ENCODE results near the gene POU4F1. TPM values are rescaled to one million over a fixed set of nuclear protein-coding genes. Genes with fewer than 3 reads are reported as not detected.
"Not testable (repeated sequence)": the region's sequence is repeated elsewhere in the genome, so short reads cannot be mapped to it uniquely, and the experiment has no call there.

The POU4F1 gene
- total RNA-seq (2014; rRNA removed; shearing (Covaris generic)), result 1.4 and 1.9 TPM in 2 replicates

DNA sequence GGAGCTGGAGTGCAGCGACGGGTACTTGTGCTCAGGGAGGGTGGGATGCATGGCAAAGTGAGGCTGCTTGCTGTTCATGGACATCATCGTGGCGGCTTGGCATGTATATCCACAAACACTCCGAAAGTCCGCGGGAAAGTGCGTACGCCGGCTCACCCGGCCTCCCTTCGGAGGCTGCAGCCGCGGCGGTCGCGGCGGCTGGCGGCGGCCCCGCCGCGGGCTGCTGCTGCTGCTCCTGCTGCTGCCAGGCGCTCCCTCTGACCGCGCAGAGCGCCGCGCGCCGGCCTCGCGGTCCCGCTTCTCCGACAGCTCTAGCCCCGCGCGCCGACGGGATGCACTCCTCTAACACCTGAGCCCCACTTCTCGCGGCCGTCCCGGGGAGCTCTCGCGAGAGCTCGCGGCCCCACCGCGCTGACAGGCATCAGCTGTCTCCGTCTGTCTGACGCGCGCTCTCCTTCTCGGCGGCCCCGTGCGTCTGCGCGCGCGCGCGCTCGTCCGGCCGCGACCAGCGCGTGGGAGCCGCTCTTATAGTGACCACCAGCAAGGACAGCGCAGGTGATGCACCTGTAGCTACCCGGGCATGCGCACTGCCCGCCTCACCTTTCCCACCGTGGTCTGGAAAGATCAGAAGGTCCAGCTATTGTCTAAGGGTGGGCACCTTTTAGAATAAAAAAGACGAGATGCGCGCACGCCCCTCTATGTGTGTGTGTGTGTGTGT lies at the start of gene POU4F1:
Gene POU4F1, minus strand, starts transcription at position 313 of the 718 bp plus-strand sequence. Its CDS starts 226 bp downstream, at position 87.
- DNase-seq (ENCODE audit: low read depth), result peak; percentile 90

DNA sequence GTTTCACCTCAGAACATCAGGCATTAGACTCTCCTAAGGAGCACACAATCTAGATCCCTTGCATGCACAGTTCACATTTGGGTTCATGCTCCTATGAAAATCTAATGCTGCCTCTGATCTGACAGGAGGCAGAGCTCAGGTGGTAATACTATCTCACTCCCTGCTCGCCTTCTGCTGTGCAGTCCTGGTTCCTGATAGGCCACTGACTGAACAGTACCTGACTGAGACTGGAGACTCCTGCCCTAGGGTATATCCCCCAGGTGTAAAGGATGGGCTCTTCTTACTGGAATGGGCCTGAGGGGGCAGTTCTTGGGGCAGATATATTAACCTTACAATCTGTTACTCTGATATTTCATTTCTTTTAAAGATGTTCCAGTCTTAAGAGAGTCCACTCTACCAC lies 49.3 kb upstream of the POU4F1 start:
- no peak for DNase-seq (ENCODE audit: low read depth)

DNA sequence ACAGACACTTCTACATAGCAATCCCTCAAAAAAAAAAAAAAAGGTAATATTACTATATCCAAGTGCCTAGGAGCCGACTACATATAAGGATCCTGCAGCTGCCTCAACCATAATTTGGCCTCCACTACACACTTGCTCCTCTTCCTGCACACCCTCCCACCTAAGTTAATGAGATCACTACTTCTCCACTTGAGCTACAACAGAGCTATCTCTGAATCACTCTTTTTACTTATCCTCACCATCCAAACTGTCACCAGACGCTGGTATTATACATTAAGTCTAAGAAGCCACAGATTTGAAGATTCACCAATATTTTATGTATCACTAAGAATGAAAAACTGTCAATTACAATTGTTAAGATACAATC lies 47.3 kb upstream of the POU4F1 start:
- no peak for DNase-seq (ENCODE audit: low read depth)

DNA sequence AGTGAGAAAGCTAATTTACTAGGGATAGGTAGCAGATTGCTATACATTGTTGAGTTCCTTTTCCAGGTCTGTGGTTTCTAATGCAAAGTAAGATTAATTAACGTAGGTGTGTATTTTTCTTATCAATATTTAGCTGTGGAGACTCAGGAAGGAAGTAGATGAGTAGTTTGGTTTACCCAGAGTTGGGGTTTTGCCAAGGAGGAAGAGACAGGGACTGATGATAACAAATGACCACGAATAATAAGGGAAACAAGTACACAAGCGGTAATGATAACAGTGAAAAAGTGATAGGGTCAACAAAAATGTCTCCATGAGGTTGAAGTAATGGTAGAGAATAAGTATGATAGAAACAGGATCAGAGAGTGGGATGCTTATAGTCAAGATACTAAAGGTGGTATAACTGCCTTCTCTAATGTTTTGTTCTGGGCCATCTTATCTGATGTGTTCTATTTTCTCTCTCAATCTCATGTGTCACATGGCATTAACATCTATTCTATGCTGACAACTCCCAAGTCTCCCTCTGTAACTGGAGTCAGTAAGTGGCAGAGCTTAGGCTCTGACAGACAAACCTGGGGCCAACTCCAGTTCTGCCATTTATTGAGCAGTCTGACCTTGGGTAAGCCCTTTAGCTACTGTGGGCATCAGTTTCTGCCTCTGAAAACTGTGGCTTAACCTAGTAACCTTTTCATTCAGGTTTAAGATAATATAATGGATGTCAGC lies 46.8 kb upstream of the POU4F1 start:
- DNase-seq (ENCODE audit: low read depth), result no peak

DNA sequence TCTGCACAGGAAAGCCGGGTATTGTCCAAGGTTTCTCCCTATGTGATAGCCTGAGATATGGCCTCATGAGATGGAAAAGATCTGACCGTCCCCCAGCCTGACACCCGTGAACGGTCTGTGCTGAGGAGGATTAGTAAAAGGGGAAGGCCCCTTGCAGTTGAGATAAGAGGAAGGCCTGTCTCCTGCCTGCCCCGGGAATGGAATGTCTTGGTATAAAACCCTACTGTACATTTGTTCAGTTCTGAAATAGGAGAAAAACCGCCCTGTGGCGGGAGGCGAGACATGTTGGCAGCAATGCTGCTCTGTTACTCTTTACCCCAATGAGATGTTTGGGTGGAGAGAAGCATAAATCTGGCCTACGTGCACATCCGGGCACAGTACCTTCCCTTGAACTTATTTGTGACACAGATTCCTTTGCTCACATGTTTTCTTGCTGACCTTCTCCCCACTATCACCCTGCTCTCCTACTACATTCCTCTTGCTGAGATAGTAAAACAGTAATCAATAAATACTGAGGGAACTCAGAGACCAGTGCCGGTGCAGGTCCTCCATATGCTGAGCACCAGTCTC lies 43.8 kb upstream of the POU4F1 start:
- not testable (repeated sequence) for DNase-seq (ENCODE audit: low read depth)

- no peak for DNase-seq (ENCODE audit: low read depth)
Measured at GRCh38 chr13:78638216-78638615, 34.9 kb upstream of the POU4F1 start.

DNA sequence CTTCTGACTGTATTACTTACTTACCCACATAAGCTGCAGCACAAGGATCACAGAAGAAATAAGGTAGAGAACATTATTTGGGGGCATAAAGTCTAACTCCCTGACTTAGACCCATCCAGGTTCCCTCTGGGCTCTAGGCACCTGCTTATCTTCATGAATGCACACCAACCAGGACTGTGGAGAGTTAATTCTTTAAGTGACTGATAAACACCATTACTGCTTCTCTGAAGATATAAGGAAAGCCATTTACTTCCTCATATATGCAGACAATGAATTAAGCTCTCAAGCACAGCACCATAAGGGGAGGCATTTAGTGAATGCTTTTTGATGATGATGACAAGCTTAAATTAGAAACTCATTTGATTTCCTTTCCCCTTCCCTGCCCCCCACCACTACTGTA lies 33.1 kb upstream of the POU4F1 start:
- no peak for DNase-seq (ENCODE audit: low read depth)

GRCh38 chr13:78632996-78633395 lies 29.6 kb upstream of the POU4F1 start:
- no peak for DNase-seq (ENCODE audit: low read depth)

- DNase-seq (ENCODE audit: low read depth), result no peak
Measured at GRCh38 chr13:78631077-78631476, 27.7 kb upstream of the POU4F1 start.

DNA sequence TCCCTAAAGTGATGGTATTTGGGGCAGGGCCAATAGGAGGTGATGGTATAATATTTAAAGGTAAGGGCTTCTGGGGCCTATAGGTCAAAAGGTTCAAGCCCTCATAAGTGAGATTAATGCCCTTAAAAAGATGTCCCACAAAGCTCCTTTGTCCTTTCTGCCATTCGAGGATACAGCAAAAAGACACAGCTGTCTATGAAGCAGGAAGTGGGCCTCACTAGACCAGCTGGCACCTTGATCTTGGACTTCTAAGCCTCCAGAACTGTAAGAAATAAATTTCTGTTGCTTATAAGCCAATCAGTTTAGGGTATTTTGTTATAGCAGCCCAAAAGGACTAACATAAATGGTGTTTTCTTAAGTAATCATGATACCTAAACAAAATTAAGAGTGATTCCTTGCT lies 27.2 kb upstream of the POU4F1 start:
- no peak for DNase-seq (ENCODE audit: low read depth)

- no peak for DNase-seq (ENCODE audit: low read depth)
Measured at GRCh38 chr13:78625384-78625783, 22.0 kb upstream of the POU4F1 start.

- DNase-seq (ENCODE audit: low read depth), result no peak
Measured at GRCh38 chr13:78623132-78623531, 19.8 kb upstream of the POU4F1 start.

DNA sequence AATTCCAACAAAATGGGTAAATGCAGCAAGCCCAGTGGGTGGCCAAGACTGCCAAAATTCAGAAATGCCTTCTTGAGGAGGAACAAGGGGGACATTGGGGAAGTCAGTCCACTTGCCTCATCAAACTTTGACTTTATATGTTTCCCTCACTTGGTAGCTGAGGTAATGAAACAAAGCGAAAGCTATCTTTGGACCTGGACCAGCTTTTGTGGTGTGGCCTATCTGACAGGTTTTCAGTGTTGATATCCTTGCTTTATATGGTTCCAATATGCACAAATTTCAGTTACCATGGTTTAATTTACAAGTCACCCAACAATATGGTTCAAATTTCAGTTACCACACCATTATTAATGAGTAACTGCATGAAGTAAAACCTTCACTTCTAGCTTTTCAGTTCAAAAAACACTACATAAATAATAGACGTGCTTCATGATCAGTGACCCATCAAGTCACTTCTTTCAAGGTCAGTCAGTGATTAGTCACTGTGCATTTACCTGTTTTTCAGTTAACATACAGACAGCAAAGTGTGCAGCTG lies 17.7 kb upstream of the POU4F1 start:
- DNase-seq (ENCODE audit: low read depth), result no peak

GRCh38 chr13:78618411-78618810 lies 15.1 kb upstream of the POU4F1 start:
- DNase-seq (ENCODE audit: low read depth), result no peak

- DNase-seq (ENCODE audit: low read depth), result no peak
Measured at GRCh38 chr13:78611040-78611439, 7.7 kb upstream of the POU4F1 start.

DNA sequence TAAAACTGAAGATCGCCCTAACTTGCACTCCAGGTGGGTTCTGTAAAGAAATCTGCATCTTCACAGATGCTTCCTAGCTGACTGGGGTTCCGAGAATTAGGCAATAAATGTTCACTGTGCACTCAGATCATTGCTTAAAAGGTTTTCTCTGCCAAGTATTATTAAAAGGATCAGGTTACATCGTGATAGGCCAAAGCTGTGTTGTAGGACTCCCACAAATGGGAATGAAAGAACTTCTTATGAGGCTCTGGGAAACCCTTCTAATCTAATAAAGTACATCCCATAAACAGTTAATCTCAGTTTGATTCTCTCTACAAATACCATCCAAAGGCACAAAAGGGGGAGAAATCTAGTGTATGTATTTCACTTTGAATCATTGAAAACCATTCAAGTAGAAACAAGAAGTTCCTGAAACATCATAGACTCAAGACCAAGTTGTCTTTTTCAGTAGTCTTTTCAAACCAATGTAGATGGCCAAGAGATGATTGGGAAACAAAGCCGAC lies 7.1 kb upstream of the POU4F1 start:
- DNase-seq (ENCODE audit: low read depth), result no peak

GRCh38 chr13:78609464-78610205 lies 6.3 kb upstream of the POU4F1 start:
- no peak for DNase-seq (ENCODE audit: low read depth)

- DNase-seq (ENCODE audit: low read depth), result no peak
Measured at GRCh38 chr13:78608688-78609463, 5.5 kb upstream of the POU4F1 start.

DNA sequence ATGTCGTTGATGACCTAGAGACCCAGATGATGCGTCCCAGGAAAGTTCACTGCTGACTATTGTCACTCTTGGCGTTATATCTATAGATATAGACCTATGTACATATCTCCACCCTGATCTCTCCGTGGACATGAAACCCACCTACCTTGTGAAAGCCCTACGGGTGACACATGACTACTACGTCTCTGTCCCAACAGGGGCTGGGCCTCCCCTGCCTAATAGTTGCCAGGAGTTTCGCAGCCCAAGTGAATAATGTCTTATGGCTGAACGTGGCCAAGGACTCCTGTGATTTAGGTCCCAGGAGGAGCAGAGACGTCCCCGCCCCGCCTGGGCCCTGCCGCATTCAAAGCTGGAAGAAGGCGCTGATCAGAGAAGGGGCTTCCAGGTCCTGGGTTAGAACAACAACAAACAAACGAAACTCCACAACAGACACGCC lies 4.9 kb upstream of the POU4F1 start:
- no peak for DNase-seq (ENCODE audit: low read depth)

DNA sequence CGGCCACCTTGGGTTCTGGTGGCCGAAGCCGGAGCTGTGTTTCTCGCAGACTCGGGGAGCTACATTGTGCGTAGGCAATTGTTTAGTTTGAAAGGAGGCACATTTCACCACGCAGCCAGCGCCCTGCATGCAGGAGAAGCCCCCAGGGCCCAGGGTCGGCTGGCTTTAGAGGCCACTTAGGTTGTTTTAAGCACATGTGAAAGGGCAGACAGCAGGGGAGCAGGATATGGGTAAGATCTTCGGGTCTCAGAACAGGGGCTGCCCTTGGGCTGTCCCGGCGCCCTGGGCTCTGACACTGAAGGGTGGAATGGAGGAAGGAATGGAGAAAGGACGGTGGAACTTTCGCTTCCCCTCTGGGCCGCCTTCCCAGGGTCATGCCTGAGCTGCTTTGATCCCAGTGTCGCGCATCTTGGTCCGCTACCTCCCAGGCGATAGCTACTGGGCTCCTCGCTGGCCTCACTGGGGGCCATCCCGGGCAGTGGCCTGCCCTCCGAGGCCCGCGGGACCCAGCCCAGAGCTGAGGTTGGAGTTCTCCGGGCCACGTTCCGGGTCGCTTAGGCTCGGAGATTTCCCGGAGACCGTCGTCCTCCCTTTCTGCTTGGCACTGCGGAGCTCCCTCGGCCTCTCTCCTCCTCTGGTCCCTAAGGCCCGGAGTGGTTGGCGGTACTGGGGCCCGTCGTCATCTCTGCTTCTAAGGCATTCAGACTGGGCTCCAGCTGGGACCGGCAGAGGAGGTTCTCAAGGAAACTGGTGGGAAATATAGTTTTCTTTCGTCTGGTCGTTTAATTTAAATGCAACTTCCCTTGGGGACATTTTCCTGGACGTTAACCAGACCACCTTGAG lies 4.3 kb upstream of the POU4F1 start:
- DNase-seq (ENCODE audit: low read depth), result no peak

Measured in Daoy (cell line).